Right ventricle myocardium superior (tissue), 1 donor: ENCODE measurements around the gene LRMDA. TPM values are rescaled to one million over a fixed set of nuclear protein-coding genes. Genes with fewer than 3 reads are reported as not detected.

Experiments
- ATAC-seq: fragments of 200-7000 bp; cut with Tn5 transposase; one replicate; pipeline ENCODE4 v1.9.1; 2020; ENCODE audit warnings: mild to moderate bottlenecking; ENCODE audit not compliant: poor library complexity
- DNase-seq: peaks from one replicate; pipeline ENCODE4 v3.0.0-alpha.2; 2020
- intact Hi-C: fragments of 100-400 bp; cut with DNase I; formaldehyde crosslinking; loops from one replicate; pipeline ENCODE4 v1.11.2; 2022
- total RNA-seq: library from RNA; stranded (reverse); fragmentation: NEBNext Ultra II Directional; extraction: Animal tissue kit (Norgen Biotek cat#: 25700); gene quantifications from one replicate; pipeline ENCODE4 v1.2.1, GENCODE V29; 2021
- donor health status: DM: no; HTN: yes; CAD: no; lungs with severe emphysema.

Gene LRMDA
- total RNA-seq, 1 donor from 2014 or later: 26.3 TPM

GRCh38 chr10:76188216-76188615 lies 756.8 kb downstream of the LRMDA start:
- no peak for ATAC-seq
- DNase-seq: no peak
- intact Hi-C loops: no loop called here

GRCh38 chr10:76190634-76191270 lies 759.3 kb downstream of the LRMDA start:
- ATAC-seq: no peak
- intact Hi-C loops: no loop called here
- no peak for DNase-seq

DNA sequence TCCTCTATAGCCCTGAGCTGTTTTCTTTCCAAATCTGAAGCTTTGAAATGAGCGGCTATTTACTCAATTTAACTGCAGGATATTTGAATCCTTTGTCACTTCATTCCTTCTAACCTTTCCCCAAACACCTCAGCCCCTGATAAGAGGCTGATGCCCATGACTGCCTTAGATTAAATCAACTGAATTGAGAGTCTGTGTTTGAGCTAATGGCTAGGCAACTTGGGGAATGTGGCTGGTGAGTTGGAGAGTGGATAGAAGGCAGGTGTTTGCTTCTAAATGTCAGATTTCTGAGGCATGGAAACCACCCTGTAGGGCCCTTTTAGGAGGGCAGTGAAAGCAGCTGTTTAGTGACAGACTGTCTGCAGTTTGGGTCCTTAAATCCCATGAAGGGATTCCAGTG lies 759.9 kb downstream of the LRMDA start:
- intact Hi-C loops: no loop called here
- ATAC-seq (no peak), DNase-seq (no peak)

GRCh38 chr10:76192151-76192550 lies 760.7 kb downstream of the LRMDA start:
- ATAC-seq (no peak), DNase-seq (no peak)
- intact Hi-C loops: no loop called here

GRCh38 chr10:76192694-76193320 lies 761.4 kb downstream of the LRMDA start:
- ATAC-seq (no peak), DNase-seq (no peak)
- intact Hi-C loops: no loop called here

GRCh38 chr10:76195654-76196390 lies 764.4 kb downstream of the LRMDA start:
- DNase-seq: no peak
- no peak for ATAC-seq
- intact Hi-C loops: no loop called here

DNA sequence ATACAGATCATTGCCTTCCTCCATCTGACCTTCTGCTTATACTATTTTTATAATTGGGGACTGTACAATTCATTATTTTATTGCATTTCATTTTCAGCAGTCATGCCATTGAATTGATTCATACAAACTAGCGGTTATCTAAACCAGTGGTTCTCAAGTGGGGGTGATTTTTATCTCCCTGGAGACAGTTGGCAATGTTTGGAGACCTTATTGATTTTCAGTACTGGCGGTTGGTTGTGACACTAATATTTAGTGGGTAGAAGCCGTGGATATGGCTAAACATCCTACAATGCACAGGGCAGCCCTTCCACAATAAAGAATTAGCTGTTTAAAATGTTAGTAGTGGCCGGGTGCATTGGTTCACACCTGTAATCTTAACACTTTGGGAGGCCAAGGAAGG lies 765.9 kb downstream of the LRMDA start:
- no peak for ATAC-seq
- DNase-seq: no peak
- intact Hi-C loops: no loop called here

DNA sequence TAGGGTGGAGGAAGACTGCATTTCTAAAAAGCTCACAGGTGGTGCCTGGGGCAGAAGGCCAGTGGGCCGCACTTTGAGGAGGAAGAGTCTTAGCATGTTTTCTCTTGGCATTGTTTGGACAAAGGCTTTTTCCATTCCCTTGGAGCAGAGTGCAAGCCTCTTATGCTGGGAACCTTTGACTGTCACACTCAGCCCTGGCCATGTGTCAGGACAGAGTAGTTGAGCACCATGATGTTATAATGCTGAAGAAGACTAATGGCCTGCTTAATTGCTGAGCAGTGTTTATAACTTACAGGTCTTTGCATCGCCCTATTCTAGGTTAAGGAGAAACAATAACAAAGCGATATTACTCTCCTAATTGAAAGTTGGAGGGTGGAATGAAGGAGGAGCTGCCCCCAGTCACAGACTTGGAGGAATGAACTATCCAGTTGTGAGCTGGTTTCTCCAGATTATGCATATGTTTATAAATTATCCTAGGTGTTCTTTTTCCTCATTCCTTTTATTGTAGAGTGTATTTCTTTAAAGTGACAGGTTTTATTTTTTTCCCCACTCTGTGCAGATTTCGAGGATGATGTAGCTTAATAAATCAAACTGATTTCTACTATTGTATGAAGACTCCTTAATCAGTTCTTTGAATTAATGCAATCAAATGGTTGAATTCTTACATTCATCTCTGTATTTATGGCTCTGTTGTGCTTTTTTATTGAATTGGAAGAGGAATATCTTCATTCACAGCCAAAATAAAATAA lies 767.0 kb downstream of the LRMDA start:
- no peak for DNase-seq
- intact Hi-C loops: no loop called here
- ATAC-seq: no peak

DNA sequence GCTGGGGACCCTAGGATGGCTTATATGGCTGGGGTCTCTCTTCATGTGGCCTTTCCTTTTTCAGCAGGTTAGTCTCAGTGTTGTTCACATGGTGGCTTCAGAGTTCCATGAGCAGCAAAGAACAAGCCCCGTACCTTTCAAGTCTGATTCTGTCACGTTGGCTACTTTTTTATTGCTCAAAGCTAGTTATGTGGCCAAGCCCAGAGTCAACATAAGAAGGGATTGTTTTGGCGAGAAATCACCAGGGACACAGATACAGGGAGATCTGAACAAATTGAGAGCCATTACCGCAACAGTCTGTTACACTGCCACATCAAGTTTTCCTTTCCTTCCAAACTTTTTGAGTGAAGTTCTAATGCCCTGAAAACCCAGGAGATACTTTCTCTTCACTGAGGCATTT lies 770.5 kb downstream of the LRMDA start:
- intact Hi-C loops: no loop called here
- no peak for ATAC-seq

GRCh38 chr10:76202777-76203176 lies 771.4 kb downstream of the LRMDA start:
- ATAC-seq: no peak

More for the DNA sequence above, 770.5 kb downstream of the LRMDA start:
- no peak for DNase-seq

GRCh38 chr10:76205361-76205760 lies 773.9 kb downstream of the LRMDA start:
- intact Hi-C loops: no loop called here
- ATAC-seq (no peak), DNase-seq (no peak)

More at GRCh38 chr10:76202777-76203176, 771.4 kb downstream of the LRMDA start:
- intact Hi-C loops: no loop called here
- DNase-seq: no peak

GRCh38 chr10:76206797-76207352 lies 775.5 kb downstream of the LRMDA start:
- intact Hi-C loops: no loop called here
- no peak for ATAC-seq

DNA sequence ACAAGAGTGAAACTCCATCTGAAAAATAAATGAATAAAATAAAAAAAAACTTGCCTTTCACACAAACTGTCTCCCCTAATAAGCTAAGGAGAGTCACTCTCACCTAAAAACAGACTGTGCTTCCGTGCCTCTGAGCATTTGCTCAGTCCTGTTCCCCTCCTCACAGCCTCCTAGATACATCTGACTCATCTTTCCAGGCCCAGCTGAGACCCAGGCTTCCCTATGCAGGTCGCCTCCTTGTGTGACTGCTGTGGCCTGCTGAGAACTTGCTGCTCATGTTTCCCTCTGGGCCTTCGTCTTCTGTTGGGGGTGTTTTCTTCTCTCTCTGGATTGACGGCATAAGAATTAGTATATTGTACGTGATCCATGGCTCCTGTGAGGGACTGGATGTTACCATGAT lies 777.7 kb downstream of the LRMDA start:
- DNase-seq (no peak), ATAC-seq (no peak)
- intact Hi-C loops: no loop called here

More at GRCh38 chr10:76206797-76207352, 775.5 kb downstream of the LRMDA start:
- no peak for DNase-seq

- intact Hi-C loops: no loop called here
- no peak for ATAC-seq
- no peak for DNase-seq
These were observed 778.8 kb downstream of the LRMDA start for GRCh38 chr10:76210211-76210610.

- ATAC-seq: no peak
- no peak for DNase-seq
- intact Hi-C loops: no loop called here
These were observed 780.3 kb downstream of the LRMDA start for GRCh38 chr10:76211691-76212090.

DNA sequence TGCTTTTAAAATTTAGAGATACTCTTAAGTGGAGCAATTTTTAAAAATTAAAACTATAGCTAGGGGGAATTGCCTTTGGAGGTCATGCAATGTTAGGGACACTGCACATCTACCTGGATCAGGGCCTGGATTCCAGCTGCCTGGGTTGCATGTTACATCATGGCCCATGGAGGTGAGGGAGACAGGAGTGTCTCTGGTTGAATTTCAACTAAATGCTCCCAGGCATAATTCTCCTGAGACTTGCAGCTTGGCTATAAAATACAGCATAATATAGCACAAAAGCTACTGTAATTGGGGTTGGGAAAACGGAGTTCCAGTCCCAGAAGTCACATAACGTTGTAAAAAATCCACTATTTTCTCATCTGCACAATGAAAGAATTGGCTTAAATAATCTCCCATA lies 782.5 kb downstream of the LRMDA start:
- DNase-seq (no peak), ATAC-seq (no peak)
- intact Hi-C loops: no loop called here

GRCh38 chr10:76218035-76218434 lies 786.6 kb downstream of the LRMDA start:
- DNase-seq (no peak), ATAC-seq (no peak)
- intact Hi-C loops: no loop called here

DNA sequence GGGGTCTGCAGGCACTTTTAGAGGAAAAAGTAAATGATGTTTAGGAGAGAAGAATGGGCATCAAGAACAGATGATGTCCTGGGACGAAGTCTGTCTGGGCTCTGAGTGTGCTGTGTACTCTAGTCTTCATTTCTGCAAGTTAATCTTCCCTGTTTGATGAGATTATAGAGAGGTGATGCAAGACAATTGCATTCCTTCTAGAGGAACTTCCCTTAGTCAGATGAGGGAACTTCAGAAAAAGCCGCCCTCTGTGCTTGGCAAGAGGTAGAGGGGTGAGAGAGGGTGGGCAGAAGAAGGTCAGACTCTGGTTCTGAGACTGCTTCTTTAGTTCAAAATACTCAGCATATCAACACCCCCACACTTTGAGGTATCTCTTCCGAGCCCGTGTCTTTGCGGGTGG lies 797.9 kb downstream of the LRMDA start:
- intact Hi-C loops: no loop called here
- DNase-seq: no peak
- ATAC-seq: no peak

DNA sequence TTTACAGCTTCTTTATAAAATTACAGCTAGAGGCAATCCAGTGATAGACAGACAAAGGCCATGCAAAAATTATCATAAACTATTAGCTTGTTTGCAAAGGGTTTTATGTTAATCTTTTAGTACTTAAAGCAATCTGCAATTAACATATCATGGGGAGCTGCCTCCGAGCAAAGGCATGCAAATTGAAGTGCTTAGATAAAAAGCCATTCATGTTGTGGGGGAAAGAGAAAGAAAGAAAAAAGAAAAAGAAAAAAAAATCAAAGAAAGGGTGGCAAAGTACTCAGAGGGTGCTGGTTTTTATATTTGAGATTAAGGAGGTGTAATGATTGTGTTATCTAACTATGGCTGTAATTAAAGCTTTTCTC lies 799.5 kb downstream of the LRMDA start:
- intact Hi-C loops: no loop called here
- ATAC-seq (no peak), DNase-seq (no peak)
